ENCODE measurements around the gene IER5L. TPM values are rescaled to one million over a fixed set of nuclear protein-coding genes. Genes with fewer than 3 reads are reported as not detected.

IER5L gene
- total and polyA plus RNA-seq, 9 of the 15 experiments (the other 6 are each of a cell fraction or from before 2014, with no cell fraction given) = 0.14 to 11.9 (median 0.52) TPM

- intact Hi-C loops (cut with micrococcal nuclease) (no loop called here), in situ Hi-C loops (cut with MboI) (no loop called here)
- no TSS peak for BruUV-seq (replicated peaks)
- H3K27ac ChIP-seq (ENCODE audit: extremely low read depth, low read depth, low read length) = no peak overlapping the region
- no peak for DNase-seq (ENCODE audit: extremely low read depth in 1 of 4, low spot score in 3 of 4)
- no peaks in the 10 kb centered on the region for H3K36me3 ChIP-seq (ENCODE audit: control insufficient read depth, insufficient read depth, low read length)
- H2AFZ ChIP-seq (ENCODE audit: low read depth, low read length) = no peak overlapping the region
- peaks cover 0 to 7% of the 10 kb centered on the region in 2 experiments; a peak in 2 of 5 replicates for H3K27me3 ChIP-seq (ENCODE audit: control insufficient read depth in 2 of 2, insufficient read depth in 2 of 2, low read length in 2 of 2)
- H3K4me3 ChIP-seq = no peak overlapping the region
- ATAC-seq = no peak
- no peaks in the 10 kb centered on the region for H3K9me1 ChIP-seq (ENCODE audit: control insufficient read depth, insufficient read depth, low read length)
- ChIA-PET CTCF (ENCODE audit: low intra/inter-chr PET ratio) (no interaction called here), POLR2A (no interaction called here)
- 65% methylated on average over 17 of the region's 17 CpGs for WGBS (ENCODE audit: insufficient coverage, low coverage, missing lambda C conversion rate)
- H3K79me2 ChIP-seq (ENCODE audit: control insufficient read depth, insufficient read depth, low read length) = no peaks in the 10 kb centered on the region
- FAIRE-seq = no peak
- H4K20me1 ChIP-seq (replicated peaks; ENCODE audit: control insufficient read depth, insufficient read depth, low read length) = no peaks in the 10 kb centered on the region
- H3K4me1 ChIP-seq (replicated peaks in 1 of 2; ENCODE audit: control insufficient read depth in 2 of 2, insufficient read depth in 2 of 2, low read length in 2 of 2) = peaks cover 0 to 12% of the 10 kb centered on the region in 2 experiments; a peak in 3 of 5 replicates
- no peaks in the 10 kb centered on the region for H3K9me3 ChIP-seq (replicated peaks; ENCODE audit: control insufficient read depth, insufficient read depth, low read depth, low read length)
- no peak overlapping the region for H3K4me2 ChIP-seq (ENCODE audit: insufficient read depth, low read length)
- H3K9ac ChIP-seq (ENCODE audit: insufficient read depth in 1 of 2, low read depth in 2 of 2, low read length in 2 of 2) = no peak overlapping the region
- TF ChIP-seq TSC22D4 (tag; IDR thresholded peaks at IDR 0.05) (no peak), HEY1 (CRISPR knock-in tag; IDR thresholded peaks at IDR 0.05; ENCODE audit: borderline replicate concordance) (no peak), SFPQ (IDR thresholded peaks at IDR 0.05; ENCODE audit: low read depth, low read length) (no peak), MCM5 (IDR thresholded peaks at IDR 0.05; ENCODE audit: low read depth) (no peak), TEAD2 (tag; IDR thresholded peaks at IDR 0.05) (no peak), HDAC3 (IDR thresholded peaks at IDR 0.05; ENCODE audit: borderline replicate concordance, partially characterized antibody) (no peak), CHD2 (IDR thresholded peaks at IDR 0.05; ENCODE audit: low read depth, low read length) (no peak), ZNF134 (CRISPR knock-in tag; conservative IDR thresholded peaks at IDR 0.05) (no peak), ZNF436 (CRISPR knock-in tag; IDR thresholded peaks at IDR 0.05) (no peak), GMEB1 (CRISPR knock-in tag; IDR thresholded peaks at IDR 0.05) (no peak), MAX (CRISPR knock-in tag; IDR thresholded peaks at IDR 0.05) (no peak), ZNF696 (CRISPR knock-in tag; conservative IDR thresholded peaks at IDR 0.05) (no peak), THAP7 (CRISPR knock-in tag; IDR thresholded peaks at IDR 0.05) (no peak)
Observed at GRCh38 chr9:129224618-129225489, 46.8 kb upstream of the IER5L start.

Data from K562 (cell line).